Neural cell (in vitro differentiated cells): ENCODE measurements around the gene TECPR2. TPM values are rescaled to one million over a fixed set of nuclear protein-coding genes. Genes with fewer than 3 reads are reported as not detected.

Source experiments
- H2AFZ ChIP-seq: fragments of 200-600, 300-800 bp; sonication (generic), shearing (Covaris generic); 2 replicates; pipeline ENCODE4 v1.6.0; 2014; ENCODE audit warnings: low read depth, mild to moderate bottlenecking, antibody characterized with exemption, low read length, moderate library complexity
- H3F3A ChIP-seq: fragments of 200-600 bp; shearing (Covaris generic); 2 replicates; pipeline ENCODE4 v1.6.1; 2016; ENCODE audit warnings: mild to moderate bottlenecking, moderate library complexity, mixed read lengths, antibody characterized with exemption, low read length; ENCODE audit not compliant: insufficient read depth, poor library complexity, severe bottlenecking
- H3K27ac ChIP-seq: fragments of 200-600, 300-800 bp; sonication (generic), shearing (Covaris generic); 2 replicates; pipeline ENCODE4 v1.5.1; 2014; ENCODE audit warnings: mild to moderate bottlenecking, low read length, moderate library complexity
- H3K27me3 ChIP-seq: fragments of 300-800, 200-600 bp; sonication (generic), shearing (Covaris generic); 2 replicates; pipeline ENCODE4 v1.6.0; 2014; ENCODE audit warnings: mild to moderate bottlenecking, low read depth, low read length, moderate library complexity; ENCODE audit not compliant: insufficient read depth
- H3K36me3 ChIP-seq: fragments of 300-800, 200-600 bp; sonication (generic), shearing (Covaris generic); 2 replicates; pipeline ENCODE4 v1.5.1; 2014; ENCODE audit warnings: mild to moderate bottlenecking, antibody characterized with exemption, low read length, moderate library complexity; ENCODE audit not compliant: insufficient read depth
- H3K4me2 ChIP-seq: fragments of 300-800, 200-600 bp; sonication (generic), shearing (Covaris generic); 2 replicates; pipeline ENCODE4 v1.6.0; 2014; ENCODE audit warnings: mild to moderate bottlenecking, low read length
- H3K4me3 ChIP-seq: fragments of 300-800, 200-600 bp; sonication (generic), shearing (Covaris generic); 2 replicates; pipeline ENCODE4 v1.5.1; 2014; ENCODE audit warnings: mild to moderate bottlenecking, low read length, moderate library complexity
- H3K79me2 ChIP-seq: fragments of 200-600 bp; shearing (Covaris generic); replicated peaks from 2 replicates; pipeline ENCODE4 v1.6.0; 2014; ENCODE audit warnings: mild to moderate bottlenecking, low read length, moderate library complexity; ENCODE audit not compliant: insufficient read depth
- H3K9ac ChIP-seq: fragments of 300-800, 200-600 bp; sonication (generic), shearing (Covaris generic); 2 replicates; pipeline ENCODE4 v1.6.1; 2016; ENCODE audit warnings: mild to moderate bottlenecking, low read length, mixed read lengths
- H3K9me2 ChIP-seq: fragments of 200-600 bp; shearing (Covaris generic); 2 replicates; pipeline ENCODE4 v1.6.1; 2016; ENCODE audit warnings: mild to moderate bottlenecking, low read length, mixed read lengths; ENCODE audit not compliant: insufficient read depth
- H3K9me3 ChIP-seq: fragments of 200-600, 300-800 bp; sonication (generic), shearing (Covaris generic); 2 replicates; pipeline ENCODE4 v1.6.1; 2016; ENCODE audit warnings: mild to moderate bottlenecking, mixed run types, low read length, moderate library complexity, mixed read lengths
- H4K20me1 ChIP-seq: fragments of 200-600 bp; shearing (Covaris generic); 2 replicates; pipeline ENCODE4 v1.6.1; 2016; ENCODE audit warnings: mild to moderate bottlenecking, mixed run types; ENCODE audit not compliant: insufficient read depth
- CTCF ChIP-seq: fragments of 450-650 bp; IDR thresholded peaks from 2 replicates; pipeline ENCODE4 v1.5.1; 2014; ENCODE audit warnings: antibody characterized with exemption, mild to moderate bottlenecking, moderate library complexity; ENCODE audit not compliant: poor library complexity, severe bottlenecking
- EP300 ChIP-seq: fragments of 450-650 bp; conservative IDR thresholded peaks from 2 replicates; pipeline ENCODE4 v1.6.1; 2014; ENCODE audit warnings: antibody characterized with exemption, mild to moderate bottlenecking, moderate library complexity; ENCODE audit not compliant: poor library complexity, severe bottlenecking
- EZH2 ChIP-seq: fragments of 200-600, 300-800 bp; shearing (Covaris generic), sonication (generic); IDR thresholded peaks from 2 replicates; pipeline ENCODE4 v1.6.1; 2014; ENCODE audit warnings: antibody characterized with exemption, low read length, borderline replicate concordance, mild to moderate bottlenecking; ENCODE audit not compliant: insufficient read depth, poor library complexity, severe bottlenecking
- MXI1 ChIP-seq: fragments of 450-650 bp; conservative IDR thresholded peaks from 2 replicates; pipeline ENCODE4 v1.6.1; 2014; ENCODE audit warnings: antibody characterized with exemption, mild to moderate bottlenecking; ENCODE audit not compliant: poor library complexity, severe bottlenecking
- POLR2AphosphoS5 ChIP-seq: IDR thresholded peaks from 2 replicates; pipeline ENCODE4 v1.6.1; 2012
- RAD21 ChIP-seq: fragments of 450-650 bp; conservative IDR thresholded peaks from 2 replicates; pipeline ENCODE4 v1.6.1; 2014; ENCODE audit warnings: antibody characterized with exemption, mild to moderate bottlenecking, moderate library complexity
- REST ChIP-seq: IDR thresholded peaks from 2 replicates; pipeline ENCODE4 v1.6.1; 2012; ENCODE audit warnings: borderline replicate concordance
- SMC3 ChIP-seq: fragments of 450-650 bp; conservative IDR thresholded peaks from 2 replicates; pipeline ENCODE4 v1.6.1; 2014; ENCODE audit warnings: antibody characterized with exemption, mild to moderate bottlenecking, moderate library complexity; ENCODE audit not compliant: poor library complexity
- TAF1 ChIP-seq: IDR thresholded peaks from 2 replicates; pipeline ENCODE4 v1.6.1; 2012; ENCODE audit warnings: low read depth
- polyA plus RNA-seq: library from polyadenylated mRNA; depleted of rRNA; stranded (reverse); fragments of >200 nt; gene quantifications from 2 replicates; pipeline ENCODE4 v1.2.3, GENCODE V29; 2014

Gene TECPR2
- polyA plus RNA-seq, 1 donor from 2014 or later = 7.0 TPM

GRCh38 chr14:102503641-102504327 lies 141.0 kb downstream of the TECPR2 start:
- Histone ChIP-seq H3K9me2 (no peaks in the 10 kb centered on the region), H2AFZ (no peak overlapping the region), H3K27me3 (no peaks in the 10 kb centered on the region), H3K27ac (no peak overlapping the region), H3K9me3 (no peaks in the 10 kb centered on the region), H3K9ac (no peak overlapping the region), H3K4me2 (no peak overlapping the region), H3F3A (no peaks in the 10 kb centered on the region), H3K36me3 (no peaks in the 10 kb centered on the region), H3K79me2 (no peaks in the 10 kb centered on the region), H4K20me1 (no peaks in the 10 kb centered on the region), H3K4me3 (no peak overlapping the region)
- no peak for TF ChIP-seq REST
- TF ChIP-seq SMC3 = no peak
- TF ChIP-seq POLR2AphosphoS5 = no peak
- no peak for TF ChIP-seq EZH2
- TF ChIP-seq MXI1 = no peak
- TF ChIP-seq TAF1 = no peak
- no peak for TF ChIP-seq EP300
- no peak for TF ChIP-seq CTCF
- no peak for TF ChIP-seq RAD21

GRCh38 chr14:102504328-102504999 lies 141.7 kb downstream of the TECPR2 start:
- Histone ChIP-seq H3F3A (no peaks in the 10 kb centered on the region), H3K9me3 (no peaks in the 10 kb centered on the region), H3K4me2 (no peak overlapping the region), H3K36me3 (no peaks in the 10 kb centered on the region), H3K4me3 (no peak overlapping the region), H3K27me3 (no peaks in the 10 kb centered on the region), H3K79me2 (no peaks in the 10 kb centered on the region), H3K9ac (no peak overlapping the region), H3K27ac (no peak overlapping the region), H3K9me2 (no peaks in the 10 kb centered on the region), H2AFZ (no peak overlapping the region), H4K20me1 (no peaks in the 10 kb centered on the region)
- TF ChIP-seq EZH2 (no peak), TAF1 (no peak), SMC3 (no peak), POLR2AphosphoS5 (no peak), REST (no peak), CTCF (no peak), MXI1 (no peak), EP300 (no peak), RAD21 (no peak)
